Measurements from ENCODE around the gene RGS11. TPM values are rescaled to one million over a fixed set of nuclear protein-coding genes. Genes with fewer than 3 reads are reported as not detected.

The RGS11 gene
- 5.4 TPM for total RNA-seq

DNA sequence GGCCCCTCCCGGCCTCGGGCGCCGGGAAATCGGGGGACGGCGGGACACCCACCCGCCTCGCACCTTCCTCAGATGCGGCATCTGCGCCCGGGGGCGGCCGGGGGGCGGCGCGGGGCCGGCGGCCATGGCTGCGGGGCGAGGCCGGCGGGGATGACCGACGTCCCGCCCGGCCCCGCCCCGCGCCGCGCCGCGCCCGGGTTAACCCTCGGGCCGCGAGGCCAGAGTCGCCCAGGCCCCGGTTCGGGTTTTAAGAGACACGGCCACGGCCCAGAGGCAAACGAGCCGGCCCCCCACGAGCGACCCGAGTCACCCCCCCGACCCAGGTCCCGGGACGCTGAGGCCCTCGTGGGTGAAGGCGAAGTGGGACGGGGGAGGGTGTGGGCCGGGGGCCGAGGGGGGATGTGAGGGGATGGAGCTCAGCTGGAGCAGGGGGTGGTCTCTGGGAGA is at the start of gene RGS11:
TSS of gene RGS11 (minus strand) at position 159 of the 447 bp plus-strand sequence. CDS start at position 126, 33 bp downstream.
- DNase-seq (ENCODE audit: extremely low spot score in 2 of 2): no peak
- intact Hi-C loops (cut with DNase I): no loop called here
- Histone ChIP-seq H3K36me3 (no peaks in the 10 kb centered on the region), H3K9me3 (no peaks in the 10 kb centered on the region), H3K4me1 (peaks cover 24% of the 10 kb centered on the region), H3K27me3 (no peaks in the 10 kb centered on the region), H3K27ac (no peak within 1 kb of the TSS), H3K4me3 (peak within 1 kb of the TSS; percentile 47 to 67)
- TF ChIP-seq POLR2A (IDR thresholded peaks at IDR 0.05): no peak
- no peak for TF ChIP-seq POLR2AphosphoS5 (IDR thresholded peaks at IDR 0.05; ENCODE audit: insufficient read depth in 1 of 2, low read depth in 1 of 2)
- TF ChIP-seq, protein P1, sequence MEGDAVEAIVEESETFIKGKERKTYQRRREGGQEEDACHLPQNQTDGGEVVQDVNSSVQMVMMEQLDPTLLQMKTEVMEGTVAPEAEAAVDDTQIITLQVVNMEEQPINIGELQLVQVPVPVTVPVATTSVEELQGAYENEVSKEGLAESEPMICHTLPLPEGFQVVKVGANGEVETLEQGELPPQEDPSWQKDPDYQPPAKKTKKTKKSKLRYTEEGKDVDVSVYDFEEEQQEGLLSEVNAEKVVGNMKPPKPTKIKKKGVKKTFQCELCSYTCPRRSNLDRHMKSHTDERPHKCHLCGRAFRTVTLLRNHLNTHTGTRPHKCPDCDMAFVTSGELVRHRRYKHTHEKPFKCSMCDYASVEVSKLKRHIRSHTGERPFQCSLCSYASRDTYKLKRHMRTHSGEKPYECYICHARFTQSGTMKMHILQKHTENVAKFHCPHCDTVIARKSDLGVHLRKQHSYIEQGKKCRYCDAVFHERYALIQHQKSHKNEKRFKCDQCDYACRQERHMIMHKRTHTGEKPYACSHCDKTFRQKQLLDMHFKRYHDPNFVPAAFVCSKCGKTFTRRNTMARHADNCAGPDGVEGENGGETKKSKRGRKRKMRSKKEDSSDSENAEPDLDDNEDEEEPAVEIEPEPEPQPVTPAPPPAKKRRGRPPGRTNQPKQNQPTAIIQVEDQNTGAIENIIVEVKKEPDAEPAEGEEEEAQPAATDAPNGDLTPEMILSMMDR (IDR thresholded peaks at IDR 0.05): no peak

DNA sequence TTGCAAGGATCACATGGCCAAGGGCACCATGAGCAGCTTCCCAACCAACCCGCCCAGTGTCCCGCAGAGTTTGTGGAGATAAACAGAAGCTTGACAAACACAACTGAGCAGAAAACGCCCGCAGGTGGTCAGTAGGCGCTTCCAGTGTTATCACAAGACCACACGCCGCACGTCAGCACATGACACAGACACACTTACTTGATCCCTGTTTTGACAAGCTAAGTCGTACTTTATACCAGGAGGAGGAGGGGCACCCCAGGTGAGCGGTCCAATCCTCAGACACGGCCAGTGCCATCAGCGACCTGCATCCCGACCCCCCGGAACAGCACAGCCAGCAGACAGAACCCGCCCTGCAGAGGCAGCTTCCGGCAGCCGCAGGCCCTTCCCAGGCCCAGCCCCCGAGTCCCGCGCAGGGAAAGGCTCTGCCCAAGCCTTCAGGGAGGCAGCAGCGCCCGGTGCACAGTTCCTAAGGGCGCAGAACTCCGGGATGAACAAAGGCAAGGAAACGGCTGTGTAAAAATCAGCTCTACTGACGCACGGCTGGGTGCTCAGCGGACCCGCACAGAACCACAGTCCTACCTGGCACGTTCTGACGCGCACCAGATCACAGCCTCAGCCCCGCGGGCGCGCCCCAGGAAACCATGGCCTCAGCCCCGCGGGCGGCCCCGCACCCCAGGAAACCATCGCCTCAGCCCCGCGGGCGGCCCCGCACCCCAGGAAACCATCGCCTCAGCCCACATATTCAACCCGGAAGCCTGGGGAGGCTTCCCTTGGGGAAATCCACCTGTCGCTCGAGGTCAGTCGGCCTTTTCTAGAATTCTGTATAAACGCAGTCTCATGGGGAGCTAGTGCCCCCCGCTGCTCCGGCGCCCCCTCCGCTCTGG is 48.9 kb upstream of the RGS11 start:
- H3K9me3 ChIP-seq: no peaks in the 10 kb centered on the region
- no peak overlapping the region for H3K27ac ChIP-seq
- TF ChIP-seq, protein P1 (IDR thresholded peaks at IDR 0.05): no peak
- TF ChIP-seq POLR2AphosphoS5 (IDR thresholded peaks at IDR 0.05; ENCODE audit: insufficient read depth in 1 of 2, low read depth in 1 of 2) (no peak), POLR2A (IDR thresholded peaks at IDR 0.05) (no peak)
- H3K36me3 ChIP-seq: peaks cover 0 to under 1% of the 10 kb centered on the region in 2 donors
- intact Hi-C loops (cut with DNase I): no loop called here
- H3K27me3 ChIP-seq: no peaks in the 10 kb centered on the region
- no peak for DNase-seq (ENCODE audit: extremely low spot score in 2 of 2)
- peak overlapping the region in 1 of 2 donors; percentile 12 for H3K4me3 ChIP-seq
- peaks cover 36% of the 10 kb centered on the region for H3K4me1 ChIP-seq

GRCh38 chr16:324201-324450 is 48.4 kb upstream of the RGS11 start:
- H3K4me3 ChIP-seq: no peak overlapping the region
- H3K4me1 ChIP-seq: peaks cover 36% of the 10 kb centered on the region
- no peak overlapping the region for H3K27ac ChIP-seq
- no peaks in the 10 kb centered on the region for H3K27me3 ChIP-seq
- intact Hi-C loops (cut with DNase I): no loop called here
- peaks cover 0 to 2% of the 10 kb centered on the region in 2 donors for H3K36me3 ChIP-seq
- H3K9me3 ChIP-seq: no peaks in the 10 kb centered on the region
- TF ChIP-seq, protein P1 (IDR thresholded peaks at IDR 0.05): no peak
- TF ChIP-seq POLR2A (IDR thresholded peaks at IDR 0.05) (no peak), POLR2AphosphoS5 (IDR thresholded peaks at IDR 0.05; ENCODE audit: insufficient read depth in 1 of 2, low read depth in 1 of 2) (no peak)
- DNase-seq (ENCODE audit: extremely low spot score in 2 of 2): no peak

GRCh38 chr16:322476-323143 is 46.9 kb upstream of the RGS11 start:
- DNase-seq (ENCODE audit: extremely low spot score in 2 of 2): no peak
- intact Hi-C loops (cut with DNase I): no loop called here
- H3K9me3 ChIP-seq: no peaks in the 10 kb centered on the region
- H3K4me3 ChIP-seq: no peak overlapping the region
- H3K27ac ChIP-seq: no peak overlapping the region
- H3K36me3 ChIP-seq: peaks cover 0 to 2% of the 10 kb centered on the region in 2 donors
- no peaks in the 10 kb centered on the region for H3K27me3 ChIP-seq
- TF ChIP-seq, protein P1 (IDR thresholded peaks at IDR 0.05): no peak
- TF ChIP-seq POLR2AphosphoS5 (IDR thresholded peaks at IDR 0.05; ENCODE audit: insufficient read depth in 1 of 2, low read depth in 1 of 2) (no peak), POLR2A (IDR thresholded peaks at IDR 0.05) (no peak)
- peaks cover 29% of the 10 kb centered on the region for H3K4me1 ChIP-seq

- no peak for DNase-seq (ENCODE audit: extremely low spot score in 2 of 2)
- Histone ChIP-seq H3K27me3 (no peaks in the 10 kb centered on the region), H3K9me3 (no peaks in the 10 kb centered on the region), H3K4me3 (no peak overlapping the region), H3K27ac (no peak overlapping the region), H3K4me1 (peaks cover 21% of the 10 kb centered on the region), H3K36me3 (peaks cover 0 to 2% of the 10 kb centered on the region in 2 donors)
- TF ChIP-seq POLR2AphosphoS5 (IDR thresholded peaks at IDR 0.05; ENCODE audit: insufficient read depth in 1 of 2, low read depth in 1 of 2): no peak
- no peak for TF ChIP-seq POLR2A (IDR thresholded peaks at IDR 0.05)
- TF ChIP-seq, protein P1 (IDR thresholded peaks at IDR 0.05): no peak
- intact Hi-C loops (cut with DNase I): no loop called here
These were observed 45.8 kb upstream of the RGS11 start for GRCh38 chr16:321532-321931.

Data from vagina (tissue), 2 donors.